Panc1 (cell line): ENCODE data around the gene KLHL24.

ENCODE experiments used
- TF ChIP-seq, protein P1 (sequence below): fragments of 450-650 bp; IDR thresholded peaks from 2 replicates; pipeline ENCODE4 v1.5.1; 2017; ENCODE audit warnings: mild to moderate bottlenecking
- TF ChIP-seq, protein P2 (sequence below), 2 experiments: IDR thresholded peaks; 2 replicates each; pipeline ENCODE4 v1.6.1; 2011 to 2012; ENCODE audit warnings: low read depth in 2 of 2, control low read depth in 1 of 2, low read length in 1 of 2, mild to moderate bottlenecking in 1 of 2, moderate library complexity in 1 of 2; ENCODE audit not compliant: insufficient read depth in 1 of 2

DNA sequence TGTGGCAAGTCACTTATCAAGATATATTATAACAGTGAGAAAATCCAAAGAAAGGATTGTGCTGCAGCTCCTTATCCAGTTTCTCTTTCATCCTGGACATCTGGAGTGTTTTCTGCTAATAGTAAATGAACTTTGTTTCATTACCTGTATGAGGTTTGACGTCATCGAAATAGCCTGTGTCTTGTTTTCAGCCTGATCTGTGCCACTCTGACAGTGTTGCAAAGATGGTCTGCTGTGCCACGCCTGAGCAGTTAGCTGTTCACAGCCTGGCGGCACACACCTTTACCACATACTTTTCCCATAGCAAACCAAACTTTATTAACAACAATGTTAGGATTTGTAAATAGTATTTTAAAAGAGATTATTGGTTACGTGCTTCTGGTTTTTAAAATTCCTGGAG lies 96.2 kb downstream of the KLHL24 start:
- TF ChIP-seq, protein P1, sequence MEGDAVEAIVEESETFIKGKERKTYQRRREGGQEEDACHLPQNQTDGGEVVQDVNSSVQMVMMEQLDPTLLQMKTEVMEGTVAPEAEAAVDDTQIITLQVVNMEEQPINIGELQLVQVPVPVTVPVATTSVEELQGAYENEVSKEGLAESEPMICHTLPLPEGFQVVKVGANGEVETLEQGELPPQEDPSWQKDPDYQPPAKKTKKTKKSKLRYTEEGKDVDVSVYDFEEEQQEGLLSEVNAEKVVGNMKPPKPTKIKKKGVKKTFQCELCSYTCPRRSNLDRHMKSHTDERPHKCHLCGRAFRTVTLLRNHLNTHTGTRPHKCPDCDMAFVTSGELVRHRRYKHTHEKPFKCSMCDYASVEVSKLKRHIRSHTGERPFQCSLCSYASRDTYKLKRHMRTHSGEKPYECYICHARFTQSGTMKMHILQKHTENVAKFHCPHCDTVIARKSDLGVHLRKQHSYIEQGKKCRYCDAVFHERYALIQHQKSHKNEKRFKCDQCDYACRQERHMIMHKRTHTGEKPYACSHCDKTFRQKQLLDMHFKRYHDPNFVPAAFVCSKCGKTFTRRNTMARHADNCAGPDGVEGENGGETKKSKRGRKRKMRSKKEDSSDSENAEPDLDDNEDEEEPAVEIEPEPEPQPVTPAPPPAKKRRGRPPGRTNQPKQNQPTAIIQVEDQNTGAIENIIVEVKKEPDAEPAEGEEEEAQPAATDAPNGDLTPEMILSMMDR = no peak
- TF ChIP-seq, protein P2, sequence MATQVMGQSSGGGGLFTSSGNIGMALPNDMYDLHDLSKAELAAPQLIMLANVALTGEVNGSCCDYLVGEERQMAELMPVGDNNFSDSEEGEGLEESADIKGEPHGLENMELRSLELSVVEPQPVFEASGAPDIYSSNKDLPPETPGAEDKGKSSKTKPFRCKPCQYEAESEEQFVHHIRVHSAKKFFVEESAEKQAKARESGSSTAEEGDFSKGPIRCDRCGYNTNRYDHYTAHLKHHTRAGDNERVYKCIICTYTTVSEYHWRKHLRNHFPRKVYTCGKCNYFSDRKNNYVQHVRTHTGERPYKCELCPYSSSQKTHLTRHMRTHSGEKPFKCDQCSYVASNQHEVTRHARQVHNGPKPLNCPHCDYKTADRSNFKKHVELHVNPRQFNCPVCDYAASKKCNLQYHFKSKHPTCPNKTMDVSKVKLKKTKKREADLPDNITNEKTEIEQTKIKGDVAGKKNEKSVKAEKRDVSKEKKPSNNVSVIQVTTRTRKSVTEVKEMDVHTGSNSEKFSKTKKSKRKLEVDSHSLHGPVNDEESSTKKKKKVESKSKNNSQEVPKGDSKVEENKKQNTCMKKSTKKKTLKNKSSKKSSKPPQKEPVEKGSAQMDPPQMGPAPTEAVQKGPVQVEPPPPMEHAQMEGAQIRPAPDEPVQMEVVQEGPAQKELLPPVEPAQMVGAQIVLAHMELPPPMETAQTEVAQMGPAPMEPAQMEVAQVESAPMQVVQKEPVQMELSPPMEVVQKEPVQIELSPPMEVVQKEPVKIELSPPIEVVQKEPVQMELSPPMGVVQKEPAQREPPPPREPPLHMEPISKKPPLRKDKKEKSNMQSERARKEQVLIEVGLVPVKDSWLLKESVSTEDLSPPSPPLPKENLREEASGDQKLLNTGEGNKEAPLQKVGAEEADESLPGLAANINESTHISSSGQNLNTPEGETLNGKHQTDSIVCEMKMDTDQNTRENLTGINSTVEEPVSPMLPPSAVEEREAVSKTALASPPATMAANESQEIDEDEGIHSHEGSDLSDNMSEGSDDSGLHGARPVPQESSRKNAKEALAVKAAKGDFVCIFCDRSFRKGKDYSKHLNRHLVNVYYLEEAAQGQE (IDR thresholded peaks at IDR 0.05; ENCODE audit: insufficient read depth in 1 of 2, low read depth in 2 of 2, low read length in 1 of 2) = no peak
